SU-DHL-6 (cell line): ENCODE data around the gene PEX16.

Experiments used
- H2AFZ ChIP-seq: fragments of 200-600 bp; sonication (generic); 2 replicates; pipeline ENCODE4 v1.6.1; 2014; ENCODE audit warnings: low read depth, mild to moderate bottlenecking, moderate library complexity, mixed read lengths, antibody characterized with exemption, low read length; ENCODE audit not compliant: severe bottlenecking
- H3F3A ChIP-seq: fragments of 200-600 bp; shearing (Covaris generic); 2 replicates; pipeline ENCODE4 v1.6.0; 2016; ENCODE audit warnings: antibody characterized with exemption, mild to moderate bottlenecking; ENCODE audit not compliant: insufficient read depth
- H3K27ac ChIP-seq: fragments of 200-600 bp; sonication (generic); 2 replicates; pipeline ENCODE4 v1.5.1; 2016; ENCODE audit warnings: low read depth, mild to moderate bottlenecking, low read length, moderate library complexity, mixed read lengths
- H3K27me3 ChIP-seq: fragments of 200-600 bp; sonication (generic), shearing (Covaris generic); 2 replicates; pipeline ENCODE4 v1.6.0; 2014; ENCODE audit warnings: mild to moderate bottlenecking, low read length
- H3K36me3 ChIP-seq: fragments of 200-600 bp; sonication (generic); 2 replicates; pipeline ENCODE4 v1.6.1; 2014; ENCODE audit warnings: mild to moderate bottlenecking, low read length, mixed read lengths
- H3K4me2 ChIP-seq: fragments of 300-600, 200-600 bp; shearing (Covaris generic), sonication (generic); 2 replicates; pipeline ENCODE4 v1.6.0; 2014; ENCODE audit warnings: low read length, low read depth, mild to moderate bottlenecking; ENCODE audit not compliant: poor library complexity, severe bottlenecking
- H3K4me3 ChIP-seq: fragments of 200-600 bp; sonication (generic); 2 replicates; pipeline ENCODE4 v1.5.1; 2014; ENCODE audit warnings: antibody characterized with exemption, low read length, mild to moderate bottlenecking, mixed read lengths; ENCODE audit not compliant: insufficient read depth, poor library complexity, severe bottlenecking
- H3K79me2 ChIP-seq: fragments of 200-600 bp; sonication (generic); 2 replicates; pipeline ENCODE4 v1.6.1; 2014; ENCODE audit warnings: mild to moderate bottlenecking, low read length, moderate library complexity; ENCODE audit not compliant: insufficient read depth
- H3K9ac ChIP-seq: fragments of 200-600 bp; sonication (generic); 2 replicates; pipeline ENCODE4 v1.7.0; 2014; ENCODE audit warnings: mild to moderate bottlenecking, low read length
- H3K9me2 ChIP-seq: fragments of 200-600 bp; sonication (generic); replicated peaks from 2 replicates; pipeline ENCODE4 v1.6.1; 2014; ENCODE audit warnings: low read length; ENCODE audit not compliant: insufficient read depth
- H3K9me3 ChIP-seq: fragments of 200-600 bp; sonication (generic); 2 replicates; pipeline ENCODE4 v1.6.1; 2014; ENCODE audit warnings: low read length, mixed read lengths; ENCODE audit not compliant: insufficient read depth
- H4K20me1 ChIP-seq: fragments of 200-600 bp; sonication (generic); 2 replicates; pipeline ENCODE4 v1.6.1; 2014; ENCODE audit warnings: low read depth, mild to moderate bottlenecking, antibody characterized with exemption, low read length, moderate library complexity, mixed read lengths
- EZH2phosphoT487 ChIP-seq: fragments of 200-600 bp; sonication (generic), shearing (Covaris generic); conservative IDR thresholded peaks from 2 replicates; pipeline ENCODE4 v1.6.1; 2018; ENCODE audit warnings: mild to moderate bottlenecking, antibody characterized with exemption, low read length, moderate library complexity, mixed read lengths
- TF ChIP-seq, protein P1 (sequence below): fragments of 200-600 bp; sonication (generic); IDR thresholded peaks from one replicate; pipeline ENCODE4 v1.5.1; 2017; ENCODE audit warnings: antibody characterized with exemption, mild to moderate bottlenecking, low read length, moderate library complexity; ENCODE audit not compliant: insufficient read depth, poor library complexity, severe bottlenecking

PEX16 gene

DNA sequence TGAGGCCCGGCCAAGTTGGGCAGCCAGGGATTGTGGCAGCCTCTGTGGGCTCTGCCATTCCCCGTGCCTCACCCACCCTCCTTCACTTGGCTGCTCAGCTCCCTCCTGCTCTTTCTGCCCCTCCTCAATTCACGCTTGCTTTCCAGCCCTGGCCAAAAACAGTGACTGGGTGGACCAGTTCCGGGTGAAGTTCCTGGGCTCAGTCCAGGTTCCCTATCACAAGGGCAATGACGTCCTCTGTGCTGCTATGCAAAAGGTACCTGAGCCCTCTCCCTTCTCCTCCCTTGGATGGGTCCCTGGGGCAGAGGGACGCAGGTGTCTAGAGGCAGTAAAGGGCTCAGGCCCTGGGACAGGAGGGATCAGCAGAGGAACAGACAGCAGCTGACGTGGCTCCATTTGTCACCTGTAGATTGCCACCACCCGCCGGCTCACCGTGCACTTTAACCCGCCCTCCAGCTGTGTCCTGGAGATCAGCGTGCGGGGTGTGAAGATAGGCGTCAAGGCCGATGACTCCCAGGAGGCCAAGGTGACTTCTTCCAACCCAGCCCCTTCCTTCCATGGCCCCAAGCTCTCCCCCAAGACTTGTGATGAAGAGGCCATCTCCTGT lies 13.3 kb downstream of the PEX16 start:
- H2AFZ ChIP-seq, result no peak overlapping the region
- no peaks in the 10 kb centered on the region for H3K9me2 ChIP-seq
- H3K4me2 ChIP-seq, result no peak overlapping the region
- TF ChIP-seq, protein P1, sequence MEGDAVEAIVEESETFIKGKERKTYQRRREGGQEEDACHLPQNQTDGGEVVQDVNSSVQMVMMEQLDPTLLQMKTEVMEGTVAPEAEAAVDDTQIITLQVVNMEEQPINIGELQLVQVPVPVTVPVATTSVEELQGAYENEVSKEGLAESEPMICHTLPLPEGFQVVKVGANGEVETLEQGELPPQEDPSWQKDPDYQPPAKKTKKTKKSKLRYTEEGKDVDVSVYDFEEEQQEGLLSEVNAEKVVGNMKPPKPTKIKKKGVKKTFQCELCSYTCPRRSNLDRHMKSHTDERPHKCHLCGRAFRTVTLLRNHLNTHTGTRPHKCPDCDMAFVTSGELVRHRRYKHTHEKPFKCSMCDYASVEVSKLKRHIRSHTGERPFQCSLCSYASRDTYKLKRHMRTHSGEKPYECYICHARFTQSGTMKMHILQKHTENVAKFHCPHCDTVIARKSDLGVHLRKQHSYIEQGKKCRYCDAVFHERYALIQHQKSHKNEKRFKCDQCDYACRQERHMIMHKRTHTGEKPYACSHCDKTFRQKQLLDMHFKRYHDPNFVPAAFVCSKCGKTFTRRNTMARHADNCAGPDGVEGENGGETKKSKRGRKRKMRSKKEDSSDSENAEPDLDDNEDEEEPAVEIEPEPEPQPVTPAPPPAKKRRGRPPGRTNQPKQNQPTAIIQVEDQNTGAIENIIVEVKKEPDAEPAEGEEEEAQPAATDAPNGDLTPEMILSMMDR, result no peak
- TF ChIP-seq EZH2phosphoT487, result no peak
- no peak overlapping the region for H3K27ac ChIP-seq
- no peaks in the 10 kb centered on the region for H4K20me1 ChIP-seq
- H3K9me3 ChIP-seq, result no peaks in the 10 kb centered on the region
- no peaks in the 10 kb centered on the region for H3K79me2 ChIP-seq
- no peak overlapping the region for H3K4me3 ChIP-seq
- H3K9ac ChIP-seq, result no peak overlapping the region
- H3F3A ChIP-seq, result no peaks in the 10 kb centered on the region
- no peaks in the 10 kb centered on the region for H3K27me3 ChIP-seq
- H3K36me3 ChIP-seq, result no peaks in the 10 kb centered on the region

- H3K4me3 ChIP-seq, result no peak overlapping the region
- no peaks in the 10 kb centered on the region for H3K79me2 ChIP-seq
- H3K9ac ChIP-seq, result no peak overlapping the region
- no peak overlapping the region for H2AFZ ChIP-seq
- TF ChIP-seq EZH2phosphoT487, result no peak
- TF ChIP-seq, protein P1, result no peak
- no peaks in the 10 kb centered on the region for H3K36me3 ChIP-seq
- no peak overlapping the region for H3K27ac ChIP-seq
- no peaks in the 10 kb centered on the region for H3K27me3 ChIP-seq
- H3K9me2 ChIP-seq, result no peaks in the 10 kb centered on the region
- H3K9me3 ChIP-seq, result no peaks in the 10 kb centered on the region
- no peaks in the 10 kb centered on the region for H4K20me1 ChIP-seq
- H3F3A ChIP-seq, result no peaks in the 10 kb centered on the region
- no peak overlapping the region for H3K4me2 ChIP-seq
These were observed 15.0 kb downstream of the PEX16 start for GRCh38 chr11:45902452-45903380.

DNA sequence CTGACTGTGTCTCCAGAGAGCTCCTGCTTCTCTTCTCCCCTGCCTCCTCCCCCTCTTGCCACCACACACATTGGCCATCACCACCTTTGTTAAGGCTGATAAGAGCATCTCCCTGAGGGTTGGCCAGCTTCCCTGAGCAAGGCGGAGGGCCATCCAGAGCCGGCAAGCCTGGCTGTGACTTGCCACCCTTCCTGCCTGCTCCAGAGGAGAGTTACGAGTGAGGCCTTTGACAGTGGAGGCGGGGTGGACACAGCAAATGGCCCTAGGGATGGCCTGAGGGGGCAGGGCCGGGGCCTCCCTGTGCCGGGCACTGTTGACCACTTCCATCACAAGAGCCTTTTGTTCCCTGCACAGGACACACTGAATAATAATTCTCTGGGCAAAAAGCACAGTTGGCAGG lies 16.1 kb downstream of the PEX16 start:
- Histone ChIP-seq H4K20me1 (no peaks in the 10 kb centered on the region), H3K9me2 (no peaks in the 10 kb centered on the region), H3K9ac (no peak overlapping the region), H3K36me3 (no peaks in the 10 kb centered on the region), H3K4me2 (no peak overlapping the region), H3F3A (no peaks in the 10 kb centered on the region), H2AFZ (no peak overlapping the region), H3K4me3 (no peak overlapping the region), H3K79me2 (no peaks in the 10 kb centered on the region), H3K27me3 (no peaks in the 10 kb centered on the region), H3K27ac (no peak overlapping the region), H3K9me3 (no peaks in the 10 kb centered on the region)
- TF ChIP-seq, protein P1, result no peak
- no peak for TF ChIP-seq EZH2phosphoT487
